Adipocyte (in vitro differentiated cells): ENCODE data around the gene MSI2.

Source experiments
- DNase-seq: peaks from one replicate; pipeline ENCODE4 v3.0.0-alpha.2; 2015; ENCODE audit warnings: low read depth
- H3K27me3 ChIP-seq: replicated peaks from 2 replicates; pipeline ENCODE4 v1.7.0; 2013; ENCODE audit warnings: mild to moderate bottlenecking, low read length, moderate library complexity; ENCODE audit not compliant: control insufficient read depth, insufficient read depth
- H3K36me3 ChIP-seq: 2 replicates; pipeline ENCODE4 v1.7.0; 2013; ENCODE audit warnings: low read length, mild to moderate bottlenecking, moderate library complexity; ENCODE audit not compliant: control insufficient read depth, insufficient read depth, severe bottlenecking
- H3K4me1 ChIP-seq: 2 replicates; pipeline ENCODE4 v1.7.0; 2013; ENCODE audit warnings: mild to moderate bottlenecking, low read length, moderate library complexity; ENCODE audit not compliant: control insufficient read depth, insufficient read depth
- H3K4me3 ChIP-seq: 2 replicates; pipeline ENCODE4 v1.7.0; 2013; ENCODE audit warnings: mild to moderate bottlenecking, low read length, moderate library complexity
- H3K9ac ChIP-seq: 2 replicates; pipeline ENCODE4 v1.7.0; 2013; ENCODE audit warnings: mild to moderate bottlenecking, low read length, moderate library complexity
- H3K9me3 ChIP-seq: 2 replicates; pipeline ENCODE4 v1.7.0; 2013; ENCODE audit warnings: mild to moderate bottlenecking, low read length, moderate library complexity; ENCODE audit not compliant: control insufficient read depth

Gene MSI2

DNA sequence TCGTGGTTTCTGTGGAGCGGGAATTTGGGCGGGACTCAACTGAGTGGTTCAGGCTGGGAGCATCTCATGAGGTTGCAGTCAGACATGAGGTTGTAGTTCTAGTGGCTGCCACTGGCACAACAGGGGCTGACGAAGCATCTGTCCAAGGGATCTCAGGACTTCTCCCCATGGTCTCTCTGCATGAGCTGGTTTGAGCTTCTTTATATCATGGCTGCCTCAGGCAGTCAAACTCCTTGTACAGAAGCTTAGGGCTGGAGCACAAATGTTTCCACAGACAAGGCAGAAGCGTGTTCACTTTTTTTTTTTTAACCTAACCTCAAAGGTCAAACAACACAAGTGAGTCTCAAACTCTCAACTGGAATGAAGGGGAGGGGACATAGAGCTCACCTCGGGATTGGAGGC is 243.3 kb downstream of the MSI2 start:
- no peaks in the 10 kb centered on the region for H3K4me1 ChIP-seq
- DNase-seq, result no peak
- no peak overlapping the region for H3K4me3 ChIP-seq
- no peaks in the 10 kb centered on the region for H3K9me3 ChIP-seq
- no peaks in the 10 kb centered on the region for H3K36me3 ChIP-seq
- H3K27me3 ChIP-seq, result peaks cover 11% of the 10 kb centered on the region
- no peak overlapping the region for H3K9ac ChIP-seq

DNA sequence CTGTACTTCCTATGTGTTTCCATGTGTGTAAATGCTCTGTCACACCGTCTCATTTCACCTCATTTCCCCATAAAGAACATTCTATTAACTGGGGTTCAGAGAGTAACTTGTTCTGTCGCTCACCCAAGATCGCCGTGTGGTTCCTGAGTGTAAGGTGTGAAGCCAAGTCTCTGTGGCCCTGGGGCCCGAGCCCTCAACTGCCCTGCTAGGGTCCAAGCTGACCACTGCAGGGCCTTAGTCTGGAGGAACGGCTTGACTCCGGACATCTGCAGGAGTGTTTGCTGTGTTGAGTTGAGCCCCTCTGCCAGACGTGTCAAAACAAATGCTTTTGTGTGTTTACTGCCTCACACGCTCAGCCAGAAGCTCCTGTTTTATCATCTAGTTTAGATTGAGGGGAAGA is 244.7 kb downstream of the MSI2 start:
- H3K27me3 ChIP-seq, result peaks cover 16% of the 10 kb centered on the region
- H3K4me3 ChIP-seq, result no peak overlapping the region
- H3K4me1 ChIP-seq, result no peaks in the 10 kb centered on the region
- H3K36me3 ChIP-seq, result no peaks in the 10 kb centered on the region
- DNase-seq, result no peak
- H3K9me3 ChIP-seq, result no peaks in the 10 kb centered on the region
- H3K9ac ChIP-seq, result no peak overlapping the region

DNA sequence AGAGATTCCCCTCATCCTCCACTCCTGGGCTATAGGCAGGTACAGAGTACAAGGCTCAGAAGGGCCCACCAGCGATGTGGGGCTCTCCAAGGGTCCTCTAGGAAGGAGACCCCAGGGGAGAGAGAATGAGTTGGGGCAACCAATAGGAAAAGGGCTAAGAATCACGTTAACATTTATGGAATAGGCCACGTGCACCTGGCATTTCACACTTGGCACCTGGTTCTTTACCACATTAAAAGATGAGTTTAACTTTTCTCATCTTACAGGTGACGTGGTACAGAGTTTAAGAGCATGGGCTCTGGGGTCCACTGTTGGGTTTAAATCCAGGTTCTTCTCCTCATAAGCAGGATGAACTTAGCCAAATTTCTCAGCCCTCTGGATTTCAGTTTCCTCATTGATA is 245.7 kb downstream of the MSI2 start:
- no peaks in the 10 kb centered on the region for H3K4me1 ChIP-seq
- no peaks in the 10 kb centered on the region for H3K9me3 ChIP-seq
- H3K4me3 ChIP-seq, result no peak overlapping the region
- no peak overlapping the region for H3K9ac ChIP-seq
- H3K36me3 ChIP-seq, result no peaks in the 10 kb centered on the region
- H3K27me3 ChIP-seq, result peaks cover 12% of the 10 kb centered on the region
- no peak for DNase-seq

DNA sequence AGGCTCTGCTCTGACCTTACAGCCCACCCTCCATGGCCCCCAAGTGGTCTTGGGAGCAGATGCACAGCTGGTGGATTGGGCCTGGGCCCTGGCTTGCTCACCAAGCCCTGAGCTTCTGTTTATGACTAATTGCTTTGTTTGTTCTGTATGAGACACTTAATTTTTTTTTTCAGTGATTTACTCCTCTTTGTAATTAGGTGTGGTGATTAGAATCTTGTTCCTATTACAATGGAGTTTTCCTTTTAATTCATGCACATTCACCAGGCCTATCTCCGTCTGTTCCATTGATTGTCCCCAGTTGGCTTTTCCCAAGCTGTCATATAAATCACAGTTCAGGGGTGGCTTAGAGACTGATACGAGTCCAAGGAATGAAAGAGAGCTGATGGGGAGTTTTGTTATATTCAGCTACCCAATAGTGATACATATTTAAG is 246.5 kb downstream of the MSI2 start:
- Histone ChIP-seq H3K4me3 (no peak overlapping the region), H3K36me3 (no peaks in the 10 kb centered on the region), H3K9ac (no peak overlapping the region), H3K4me1 (peaks cover 5% of the 10 kb centered on the region), H3K9me3 (no peaks in the 10 kb centered on the region), H3K27me3 (peaks cover 12% of the 10 kb centered on the region)
- no peak for DNase-seq

DNA sequence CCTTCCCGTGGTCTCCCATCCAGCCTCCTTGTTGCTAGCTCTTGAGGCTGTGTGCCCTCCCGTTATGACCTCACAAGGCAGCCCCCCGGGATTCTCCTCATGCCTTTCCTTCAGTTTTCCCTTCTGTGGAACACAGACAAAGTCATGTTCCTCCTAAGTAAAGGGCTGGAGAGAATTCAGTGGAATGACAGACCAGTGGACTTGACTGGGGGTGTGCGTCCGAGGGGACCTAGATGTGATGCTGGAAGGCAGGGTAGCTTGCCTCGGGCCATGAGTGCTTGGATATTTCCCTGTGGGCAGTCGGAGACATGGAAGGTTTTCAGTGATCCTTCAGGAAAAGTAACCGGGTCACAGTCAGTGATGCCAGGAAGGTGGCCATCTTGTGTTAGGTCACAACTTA is 247.9 kb downstream of the MSI2 start:
- Histone ChIP-seq H3K36me3 (no peaks in the 10 kb centered on the region), H3K9ac (no peak overlapping the region), H3K4me1 (peaks cover 5% of the 10 kb centered on the region), H3K4me3 (no peak overlapping the region), H3K9me3 (no peaks in the 10 kb centered on the region), H3K27me3 (peaks cover 17% of the 10 kb centered on the region)
- DNase-seq, result no peak

DNA sequence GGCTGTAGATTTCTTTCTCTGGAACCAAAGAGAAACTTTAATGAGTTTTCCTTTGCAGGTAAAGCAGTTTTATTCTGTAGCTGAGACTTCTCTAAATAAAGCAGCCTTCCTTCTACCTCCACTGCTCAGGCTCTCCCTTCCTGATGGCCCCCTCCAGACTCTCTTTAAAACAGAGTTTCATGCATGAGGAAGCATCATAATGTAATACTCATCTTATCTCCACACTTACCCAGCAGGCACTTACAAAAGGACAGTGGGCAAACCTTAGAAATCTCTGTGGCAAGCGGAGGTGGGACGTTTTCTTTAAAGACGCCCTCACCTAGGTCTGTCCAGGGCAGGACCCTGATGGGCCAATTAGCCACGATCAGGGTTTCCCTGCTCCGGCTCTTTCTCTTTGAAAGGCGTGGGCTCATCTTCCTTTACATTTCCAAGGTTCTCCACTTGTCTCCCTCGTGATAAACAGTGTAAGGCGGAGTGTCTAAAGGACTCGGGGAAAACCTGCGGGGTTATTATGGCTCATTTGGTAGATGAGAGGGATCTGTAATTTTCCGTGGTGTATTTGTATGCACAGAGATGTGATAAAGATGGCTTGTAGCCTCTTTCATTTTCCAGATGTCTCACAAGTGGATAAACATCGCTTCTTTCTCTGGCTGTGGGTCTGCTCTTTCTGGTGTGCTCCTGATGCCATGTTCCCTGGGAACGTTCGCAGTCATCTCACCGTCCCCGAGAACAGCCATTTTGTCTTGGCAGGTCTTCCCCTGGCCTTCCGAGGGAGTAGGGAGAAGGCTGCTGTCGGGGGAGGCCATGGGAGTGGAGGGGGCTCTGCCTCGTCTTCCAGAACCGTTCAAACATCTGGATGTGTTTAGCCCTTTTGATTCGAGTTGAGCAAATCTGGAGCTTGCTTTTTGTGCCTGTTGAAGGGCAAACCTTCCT is 249.8 kb downstream of the MSI2 start:
- H3K9me3 ChIP-seq, result no peaks in the 10 kb centered on the region
- H3K27me3 ChIP-seq, result peaks cover 19% of the 10 kb centered on the region
- H3K9ac ChIP-seq, result no peak overlapping the region
- H3K4me3 ChIP-seq, result no peak overlapping the region
- no peaks in the 10 kb centered on the region for H3K36me3 ChIP-seq
- H3K4me1 ChIP-seq, result peaks cover 5% of the 10 kb centered on the region
- DNase-seq, result no peak

DNA sequence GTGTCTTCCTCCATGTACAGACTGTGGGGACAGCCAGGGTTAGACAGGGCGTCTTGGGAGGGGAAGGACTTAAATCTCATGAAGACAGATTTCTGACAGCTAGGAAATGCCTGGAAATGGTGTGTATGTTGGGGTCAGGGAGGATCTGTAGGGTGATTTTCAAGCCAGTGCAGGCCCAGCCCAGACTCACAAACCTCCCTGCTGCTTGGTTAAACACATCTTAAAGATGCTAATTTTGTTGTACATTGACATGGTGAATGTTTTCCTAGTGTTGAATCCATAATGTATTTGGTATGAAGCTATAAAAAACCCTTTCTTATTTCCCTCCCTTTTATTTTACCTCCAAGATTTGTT is 250.4 kb downstream of the MSI2 start:
- Histone ChIP-seq H3K4me1 (peaks cover 5% of the 10 kb centered on the region), H3K9me3 (no peaks in the 10 kb centered on the region), H3K4me3 (no peak overlapping the region), H3K27me3 (peaks cover 19% of the 10 kb centered on the region), H3K36me3 (no peaks in the 10 kb centered on the region), H3K9ac (no peak overlapping the region)
- DNase-seq, result no peak

DNA sequence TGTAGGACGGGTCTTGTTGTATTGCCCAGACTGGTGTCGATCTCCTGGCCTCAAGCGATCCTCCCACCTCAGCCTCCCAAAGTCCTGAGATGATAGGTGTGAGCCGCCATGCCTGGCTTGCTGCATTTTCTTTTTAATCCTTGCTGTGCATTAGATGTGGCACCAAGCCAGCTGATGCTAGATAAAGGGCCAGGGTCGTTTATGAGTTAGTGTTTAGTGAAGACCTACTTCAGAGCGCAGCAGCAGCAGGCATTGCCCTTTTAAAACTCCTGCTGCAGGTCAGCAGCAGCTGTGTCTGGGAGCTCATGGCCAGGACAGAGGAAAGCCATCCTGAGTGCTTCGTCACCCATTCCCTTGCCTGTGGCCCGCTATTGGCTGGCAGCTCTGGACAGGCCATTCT is 251.5 kb downstream of the MSI2 start:
- no peak overlapping the region for H3K4me3 ChIP-seq
- no peaks in the 10 kb centered on the region for H3K9me3 ChIP-seq
- H3K9ac ChIP-seq, result no peak overlapping the region
- H3K27me3 ChIP-seq, result peaks cover 19% of the 10 kb centered on the region
- no peak for DNase-seq
- H3K4me1 ChIP-seq, result peaks cover 5% of the 10 kb centered on the region
- H3K36me3 ChIP-seq, result no peaks in the 10 kb centered on the region

DNA sequence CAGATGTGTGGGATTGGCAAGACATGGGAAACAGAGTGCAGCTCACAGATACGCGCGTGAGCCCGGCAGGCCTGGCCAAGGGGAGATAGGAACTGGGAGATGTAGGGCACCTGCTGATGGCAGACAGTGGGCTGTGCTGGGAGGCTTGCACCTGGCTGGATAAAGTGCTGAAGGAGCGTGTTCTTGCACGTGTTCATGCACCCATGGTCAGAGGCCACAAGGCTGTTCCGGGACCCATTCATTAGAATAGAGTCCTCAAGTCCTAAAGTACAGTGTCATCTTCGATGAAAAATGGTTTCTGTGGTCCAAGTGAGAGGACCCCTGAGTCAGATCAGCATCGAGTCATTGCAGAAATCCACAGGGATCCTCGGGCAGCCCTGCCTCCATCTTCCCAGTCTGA is 252.3 kb downstream of the MSI2 start:
- H3K9ac ChIP-seq, result no peak overlapping the region
- H3K4me1 ChIP-seq, result peaks cover 5% of the 10 kb centered on the region
- no peak for DNase-seq
- no peaks in the 10 kb centered on the region for H3K36me3 ChIP-seq
- H3K9me3 ChIP-seq, result no peaks in the 10 kb centered on the region
- H3K4me3 ChIP-seq, result no peak overlapping the region
- H3K27me3 ChIP-seq, result peaks cover 19% of the 10 kb centered on the region

DNA sequence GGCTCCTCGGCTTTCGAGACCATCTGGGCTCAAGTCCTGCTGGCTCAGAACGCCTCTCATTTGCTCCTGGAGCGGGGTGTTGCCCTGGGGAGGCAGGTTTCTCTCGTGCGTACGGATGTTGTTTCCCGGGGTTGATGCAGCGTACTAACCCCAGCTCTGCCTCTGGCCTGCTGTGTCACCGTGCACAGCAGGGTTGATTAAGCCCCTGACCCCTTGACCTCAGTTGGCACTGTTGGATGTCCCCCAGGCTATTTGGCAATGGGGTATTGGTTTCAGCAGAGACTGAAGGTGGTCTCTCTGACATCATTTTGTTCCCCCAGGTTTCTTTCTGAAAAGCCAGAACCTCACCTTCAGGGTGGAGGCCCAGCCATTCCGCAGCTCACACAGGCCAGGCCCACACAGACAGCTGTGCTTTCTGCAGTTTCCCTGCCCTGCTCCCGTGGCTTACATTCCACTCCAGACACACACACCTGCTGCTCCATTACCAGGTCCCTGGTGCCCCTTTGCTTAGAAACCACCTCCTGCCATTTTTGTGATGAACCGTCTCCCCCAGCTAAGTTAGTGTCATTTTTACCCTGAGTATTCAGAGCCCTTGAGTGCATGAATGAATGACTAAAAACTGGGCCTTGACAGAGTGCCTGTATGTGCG is 255.3 kb downstream of the MSI2 start:
- no peak for DNase-seq

DNA sequence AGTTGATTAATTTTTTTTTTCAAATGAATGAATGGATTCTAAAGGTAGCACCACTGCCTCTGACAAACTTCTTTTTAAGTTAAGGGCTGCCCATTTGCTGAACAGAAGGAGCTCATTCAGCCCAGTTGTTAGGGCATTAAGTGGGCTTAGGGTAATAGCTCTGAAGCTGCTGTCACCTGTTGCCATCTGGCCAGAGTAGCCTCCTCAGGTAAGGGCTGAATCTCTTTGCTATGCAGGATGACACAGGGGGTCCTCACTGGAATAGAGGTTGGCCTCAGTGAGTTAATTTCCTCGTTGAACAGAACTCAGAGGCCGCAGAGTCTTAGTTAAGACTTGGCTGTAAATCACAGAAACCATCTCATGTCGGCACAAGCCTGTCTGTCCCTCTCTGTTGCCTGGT is 255.9 kb downstream of the MSI2 start:
- H3K4me1 ChIP-seq, result peaks cover 4% of the 10 kb centered on the region
- peaks cover 7% of the 10 kb centered on the region for H3K27me3 ChIP-seq
- no peaks in the 10 kb centered on the region for H3K9me3 ChIP-seq
- H3K36me3 ChIP-seq, result no peaks in the 10 kb centered on the region
- DNase-seq, result no peak
- no peak overlapping the region for H3K9ac ChIP-seq
- no peak overlapping the region for H3K4me3 ChIP-seq

More for the DNA sequence above, 255.3 kb downstream of the MSI2 start:
- peaks cover 5% of the 10 kb centered on the region for H3K4me1 ChIP-seq
- peaks cover 7% of the 10 kb centered on the region for H3K27me3 ChIP-seq
- no peaks in the 10 kb centered on the region for H3K36me3 ChIP-seq
- no peak overlapping the region for H3K9ac ChIP-seq
- H3K4me3 ChIP-seq, result no peak overlapping the region
- H3K9me3 ChIP-seq, result no peaks in the 10 kb centered on the region
